ENCODE data around the gene RXFP4.

GRCh38 chr1:155952505-155952890 is 11.1 kb downstream of the RXFP4 start:
- TF ChIP-seq CTCF (conservative IDR thresholded peaks at IDR 0.05) (no peak), ZFX (IDR thresholded peaks at IDR 0.05) (no peak)
